Measurements from ENCODE around the gene ZKSCAN3. TPM values are rescaled to one million over a fixed set of nuclear protein-coding genes. Genes with fewer than 3 reads are reported as not detected.

Gene ZKSCAN3
- polyA plus RNA-seq, 3 donors: 0.36 to 1.7 (median 1.6) TPM

GRCh38 chr6:28351087-28351486 lies 1.3 kb downstream of the ZKSCAN3 start:
- Histone ChIP-seq H3K4me1 (ENCODE audit: control insufficient read depth in 1 of 2, insufficient read depth in 2 of 2, low read length in 2 of 2) (peaks cover 17 to 28% of the 10 kb centered on the region in 2 donors), H3K79me2 (ENCODE audit: insufficient read depth, low read length) (peaks cover 36% of the 10 kb centered on the region), H4K20me1 (ENCODE audit: insufficient read depth, low read length) (no peaks in the 10 kb centered on the region), H3K9ac (ENCODE audit: insufficient read depth, low read length, poor library complexity, severe bottlenecking) (no peak overlapping the region), H2AFZ (ENCODE audit: insufficient read depth, low read depth, low read length, poor library complexity, severe bottlenecking) (no peak overlapping the region), H3K4me3 (replicated peaks in 1 of 3; ENCODE audit: low read depth in 2 of 3, low read length in 3 of 3) (no peak overlapping the region), H3K4me2 (replicated peaks; ENCODE audit: extremely low read depth, low read length, poor library complexity, severe bottlenecking) (peak overlapping the region; percentile 81), H3K27ac (ENCODE audit: low read depth in 1 of 2, low read length in 2 of 2) (no peak overlapping the region), H3K36me3 (replicated peaks in 1 of 2; ENCODE audit: control insufficient read depth in 1 of 2, insufficient read depth in 2 of 2, low read length in 2 of 2) (no peaks in the 10 kb centered on the region), H3K27me3 (ENCODE audit: control insufficient read depth in 2 of 2, insufficient read depth in 2 of 2, low read length in 2 of 2) (no peaks in the 10 kb centered on the region), H3K9me3 (replicated peaks in 1 of 2; ENCODE audit: control insufficient read depth in 1 of 2, insufficient read depth in 1 of 2, low read length in 2 of 2) (no peaks in the 10 kb centered on the region)
- H3K27ac Mint-ChIP-seq: no peak overlapping the region
- peaks cover 2 to 4% (median 3%) of the 10 kb centered on the region in 3 donors for H3K27me3 Mint-ChIP-seq (ENCODE audit: low read depth in 3 of 3)
- H3K4me3 Mint-ChIP-seq: no peak overlapping the region
- TF ChIP-seq CTCF (IDR thresholded peaks at IDR 0.05): no peak
- no peak for DNase-seq
- H3K4me1 Mint-ChIP-seq: peaks cover 29% of the 10 kb centered on the region
- no CpG with 5 or more reads among the region's 2 CpGs for WGBS (ENCODE audit: insufficient coverage)
- intact Hi-C loops (cut with micrococcal nuclease): loop anchor here in 1 of 2 donors (10.0 kb wide), 1 partner anchor 206 kb away; the partner anchor contains the start of gene ZKSCAN8
- peaks cover 0 to 3% of the 10 kb centered on the region in 2 donors for H3K36me3 Mint-ChIP-seq
- H3K9me3 Mint-ChIP-seq: no peaks in the 10 kb centered on the region

GRCh38 chr6:28351493-28351925 lies 1.8 kb downstream of the ZKSCAN3 start:
- no peak for DNase-seq
- peaks cover 21 to 32% of the 10 kb centered on the region in 2 donors for H3K4me1 ChIP-seq (ENCODE audit: control insufficient read depth in 1 of 2, insufficient read depth in 2 of 2, low read length in 2 of 2)

More at GRCh38 chr6:28351493-28351925, 1.8 kb downstream of the ZKSCAN3 start:
- Mint-ChIP-seq H3K27me3 (ENCODE audit: low read depth in 3 of 3) (peaks cover 0 to 3% (median under 1%) of the 10 kb centered on the region in 3 donors), H3K4me3 (no peak overlapping the region), H3K27ac (peak overlapping the region in 1 of 7 donors; percentile 16), H3K4me1 (peaks cover 31% of the 10 kb centered on the region), H3K36me3 (peaks cover 0 to 3% of the 10 kb centered on the region in 2 donors), H3K9me3 (no peaks in the 10 kb centered on the region)
- Histone ChIP-seq H4K20me1 (ENCODE audit: insufficient read depth, low read length) (no peaks in the 10 kb centered on the region), H3K27ac (ENCODE audit: low read depth in 1 of 2, low read length in 2 of 2) (no peak overlapping the region), H2AFZ (ENCODE audit: insufficient read depth, low read depth, low read length, poor library complexity, severe bottlenecking) (no peak overlapping the region), H3K4me2 (replicated peaks; ENCODE audit: extremely low read depth, low read length, poor library complexity, severe bottlenecking) (no peak overlapping the region), H3K27me3 (ENCODE audit: control insufficient read depth in 2 of 2, insufficient read depth in 2 of 2, low read length in 2 of 2) (no peaks in the 10 kb centered on the region), H3K36me3 (replicated peaks in 1 of 2; ENCODE audit: control insufficient read depth in 1 of 2, insufficient read depth in 2 of 2, low read length in 2 of 2) (no peaks in the 10 kb centered on the region), H3K79me2 (ENCODE audit: insufficient read depth, low read length) (peaks cover 40% of the 10 kb centered on the region), H3K9ac (ENCODE audit: insufficient read depth, low read length, poor library complexity, severe bottlenecking) (no peak overlapping the region), H3K4me3 (replicated peaks in 1 of 3; ENCODE audit: low read depth in 2 of 3, low read length in 3 of 3) (no peak overlapping the region), H3K9me3 (replicated peaks in 1 of 2; ENCODE audit: control insufficient read depth in 1 of 2, insufficient read depth in 1 of 2, low read length in 2 of 2) (no peaks in the 10 kb centered on the region)
- WGBS (ENCODE audit: insufficient coverage): 100% methylated on average over 1 of the region's 2 CpGs
- intact Hi-C loops (cut with micrococcal nuclease): loop anchor here in 1 of 2 donors (10.0 kb wide), 1 partner anchor 207 kb away; the partner anchor contains the start of gene ZKSCAN8
- TF ChIP-seq CTCF (IDR thresholded peaks at IDR 0.05): no peak
